Measurements from ENCODE around the gene OR10A5. TPM values are rescaled to one million over a fixed set of nuclear protein-coding genes. Genes with fewer than 3 reads are reported as not detected.
"Not testable (repeated sequence)": the region's sequence is repeated elsewhere in the genome, so short reads cannot be mapped to it uniquely, and the experiment has no call there.

The OR10A5 gene
- total RNA-seq, 1 experiment from 2014 or later = not detected

- DNase-seq (ENCODE audit: low read depth, low spot score) = no peak
- in situ Hi-C loops (cut with HindIII; ENCODE audit: low pct_unique_long_range_greater_than_20kb, low sequenced_read_pairs) = no loop called here
Measured at GRCh38 chr11:6862961-6863360, 17.5 kb downstream of the OR10A5 start, which contains the start of gene OR10A2. OR10A2 (plus strand) TSS chr11:6863057; CDS start chr11:6869755, 6,698 bp downstream.

- no peak for DNase-seq (ENCODE audit: low read depth, low spot score)
- in situ Hi-C loops (cut with HindIII; ENCODE audit: low pct_unique_long_range_greater_than_20kb, low sequenced_read_pairs) = no loop called here
Measured at GRCh38 chr11:6864438-6864837, 19.0 kb downstream of the OR10A5 start.

DNA sequence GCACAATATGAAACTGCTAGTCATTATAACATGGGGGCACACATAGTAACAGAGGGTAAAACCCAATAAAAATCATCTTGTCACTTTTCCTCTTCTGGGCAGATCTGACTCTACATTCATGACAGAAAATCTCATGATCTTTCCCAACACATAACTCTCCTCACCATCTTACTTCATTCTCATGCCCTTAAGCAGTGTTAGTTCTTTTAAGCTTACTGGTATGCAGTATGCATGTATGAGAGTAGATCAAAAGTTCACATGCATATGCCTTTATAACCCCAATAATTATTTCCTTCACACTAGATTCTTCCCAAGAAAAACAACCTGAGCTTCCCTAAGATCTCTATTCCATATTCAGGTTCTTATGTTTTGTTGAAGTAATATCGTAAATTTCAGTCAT, 25.8 kb downstream of the OR10A5 start:
- in situ Hi-C loops (cut with HindIII; ENCODE audit: low pct_unique_long_range_greater_than_20kb, low sequenced_read_pairs) = no loop called here
- DNase-seq (ENCODE audit: low read depth, low spot score) = no peak

DNA sequence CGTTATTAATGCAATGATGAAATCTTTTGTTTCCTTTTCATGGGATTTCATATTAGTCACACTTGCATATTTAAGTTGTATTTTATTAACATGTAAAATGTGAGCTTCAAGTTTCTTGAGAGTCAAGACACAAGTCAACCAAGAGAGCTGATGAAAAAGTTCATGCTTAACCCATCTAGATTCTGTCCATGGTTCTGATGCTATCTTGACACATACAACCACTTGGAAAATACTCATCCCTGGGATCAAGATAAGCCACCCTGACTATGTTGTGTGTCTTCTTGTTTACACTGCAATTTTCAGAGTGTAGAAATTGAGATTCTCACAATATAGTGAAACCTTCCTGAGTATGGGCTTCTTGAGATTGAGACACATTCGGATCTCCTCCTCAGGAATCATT, 30.3 kb downstream of the OR10A5 start:
- in situ Hi-C loops (cut with HindIII; ENCODE audit: low pct_unique_long_range_greater_than_20kb, low sequenced_read_pairs) = no loop called here
- no peak for DNase-seq (ENCODE audit: low read depth, low spot score)

GRCh38 chr11:6876325-6876724, 30.8 kb downstream of the OR10A5 start, which contains the start of gene OR10A4:
OR10A4 (plus strand) TSS chr11:6876625; CDS start chr11:6876648, 23 bp downstream.
- in situ Hi-C loops (cut with HindIII; ENCODE audit: low pct_unique_long_range_greater_than_20kb, low sequenced_read_pairs) = no loop called here
- no peak for DNase-seq (ENCODE audit: low read depth, low spot score)

DNA sequence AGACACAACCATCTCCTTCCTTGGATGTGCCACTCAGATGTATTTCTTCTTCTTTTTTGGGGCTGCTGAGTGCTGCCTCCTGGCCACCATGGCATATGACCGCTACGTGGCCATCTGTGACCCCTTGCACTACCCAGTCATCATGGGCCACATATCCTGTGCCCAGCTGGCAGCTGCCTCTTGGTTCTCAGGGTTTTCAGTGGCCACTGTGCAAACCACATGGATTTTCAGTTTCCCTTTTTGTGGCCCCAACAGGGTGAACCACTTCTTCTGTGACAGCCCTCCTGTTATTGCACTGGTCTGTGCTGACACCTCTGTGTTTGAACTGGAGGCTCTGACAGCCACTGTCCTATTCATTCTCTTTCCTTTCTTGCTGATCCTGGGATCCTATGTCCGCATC, 31.4 kb downstream of the OR10A5 start:
- in situ Hi-C loops (cut with HindIII; ENCODE audit: low pct_unique_long_range_greater_than_20kb, low sequenced_read_pairs) = no loop called here
- no peak for DNase-seq (ENCODE audit: low read depth, low spot score)

DNA sequence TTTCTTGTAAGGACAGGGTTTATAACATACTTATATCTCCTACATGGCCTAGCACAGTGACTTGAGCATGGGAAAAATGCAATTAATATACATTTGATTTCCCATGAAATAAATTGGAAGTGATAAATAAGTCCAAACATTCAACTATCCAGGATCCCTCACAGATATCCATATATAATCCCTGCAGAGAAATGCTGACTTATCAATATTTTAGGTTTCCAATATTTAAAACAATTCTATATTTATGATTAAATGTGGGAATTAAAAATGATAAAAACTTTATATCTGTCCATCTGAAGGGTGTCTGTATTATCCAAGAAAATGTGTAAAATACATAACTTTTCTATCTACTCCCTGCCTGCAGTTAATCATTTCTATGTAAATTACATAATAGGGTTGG, 37.3 kb downstream of the OR10A5 start:
- in situ Hi-C loops (cut with HindIII; ENCODE audit: low pct_unique_long_range_greater_than_20kb, low sequenced_read_pairs) = no loop called here
- DNase-seq (ENCODE audit: low read depth, low spot score) = no peak

DNA sequence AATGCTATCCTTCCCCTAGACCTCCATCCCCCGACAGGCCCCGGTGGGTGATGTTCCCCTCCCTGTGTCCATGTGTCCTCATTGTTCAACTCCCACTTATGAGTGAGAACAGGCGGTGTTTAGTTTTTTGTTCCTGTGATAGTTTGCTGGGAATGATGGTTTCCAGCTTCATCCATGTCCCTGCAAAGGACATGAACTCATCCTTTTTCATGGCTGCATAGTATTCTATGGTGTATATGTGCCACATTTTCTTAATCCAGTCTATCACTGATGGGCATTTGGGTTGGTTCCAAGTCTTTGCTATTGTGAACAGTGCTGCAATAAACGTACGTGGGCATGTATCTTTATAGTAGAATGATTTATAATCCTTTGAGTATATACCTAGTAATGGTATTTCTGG, 42.2 kb downstream of the OR10A5 start:
- DNase-seq (ENCODE audit: low read depth, low spot score); in situ Hi-C loops (cut with HindIII; ENCODE audit: low pct_unique_long_range_greater_than_20kb, low sequenced_read_pairs): not testable (repeated sequence)

- no peak for DNase-seq (ENCODE audit: low read depth, low spot score)
- in situ Hi-C loops (cut with HindIII; ENCODE audit: low pct_unique_long_range_greater_than_20kb, low sequenced_read_pairs) = no loop called here
Measured at GRCh38 chr11:6888830-6889229, 43.3 kb downstream of the OR10A5 start.

GRCh38 chr11:6889835-6890234, 44.4 kb downstream of the OR10A5 start:
- no peak for DNase-seq (ENCODE audit: low read depth, low spot score)
- in situ Hi-C loops (cut with HindIII; ENCODE audit: low pct_unique_long_range_greater_than_20kb, low sequenced_read_pairs) = no loop called here

DNA sequence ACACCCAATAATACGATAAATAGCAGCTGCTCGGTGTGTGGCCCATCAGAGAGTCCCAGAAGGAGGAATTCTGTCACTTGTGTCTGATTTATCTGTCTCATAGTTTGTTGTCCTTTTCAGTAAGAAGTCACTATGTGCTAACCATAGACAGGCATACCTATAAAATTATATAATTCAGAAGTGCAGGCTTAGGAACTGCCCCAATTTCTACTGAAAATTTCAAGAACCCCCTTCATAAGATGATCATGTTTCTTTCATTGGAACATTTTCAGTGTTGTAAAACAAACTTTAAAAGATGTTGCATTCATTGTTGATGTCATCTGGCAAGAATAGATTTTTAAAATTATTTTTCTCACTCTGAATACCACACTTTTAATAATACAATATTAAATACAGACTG, 46.9 kb downstream of the OR10A5 start, which contains the start of gene OR2D2:
Gene OR2D2 (minus strand): TSS at position 101 of the 400 bp plus-strand sequence. CDS start 0 bp downstream, at position 101.
- no peak for DNase-seq (ENCODE audit: low read depth, low spot score)
- in situ Hi-C loops (cut with HindIII; ENCODE audit: low pct_unique_long_range_greater_than_20kb, low sequenced_read_pairs) = no loop called here

DNA sequence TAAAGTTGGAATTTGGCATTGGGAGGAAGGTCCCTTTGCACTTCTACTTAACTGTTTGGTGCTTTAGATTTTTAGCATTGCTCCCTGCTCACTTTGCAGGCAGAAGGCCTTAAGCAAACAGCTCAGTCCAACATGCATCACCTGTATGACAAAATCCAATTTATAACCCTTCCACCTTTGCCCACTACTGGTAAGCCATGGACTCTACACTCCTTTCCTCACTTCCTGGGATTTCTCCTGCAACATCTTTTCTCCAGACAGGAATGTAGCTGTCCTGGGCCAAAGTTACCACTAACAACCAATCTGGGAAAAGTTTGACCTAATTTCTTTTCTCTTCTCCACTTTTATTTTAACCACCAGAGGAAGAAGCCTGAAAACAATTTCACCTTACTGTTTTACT, 48.6 kb downstream of the OR10A5 start:
- no peak for DNase-seq (ENCODE audit: low read depth, low spot score)
- in situ Hi-C loops (cut with HindIII; ENCODE audit: low pct_unique_long_range_greater_than_20kb, low sequenced_read_pairs) = no loop called here

DNA sequence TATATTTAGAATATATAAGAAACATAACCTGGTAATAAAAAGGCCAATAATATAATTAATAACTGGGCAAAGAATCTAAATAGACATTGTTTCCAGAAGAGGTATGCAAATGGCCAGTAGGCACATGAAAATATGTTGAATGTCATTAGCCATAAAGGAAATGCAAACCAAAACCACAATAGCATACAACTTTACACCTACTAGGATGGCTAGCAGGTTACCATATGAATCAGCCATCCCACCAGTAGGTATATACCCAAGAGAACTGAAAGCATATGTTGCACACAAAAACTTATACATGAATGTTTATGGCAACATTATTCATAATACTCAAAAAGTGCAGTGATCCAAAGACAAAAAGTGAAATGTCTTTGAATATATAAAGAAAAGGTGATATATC, 49.5 kb downstream of the OR10A5 start:
- no peak for DNase-seq (ENCODE audit: low read depth, low spot score)
- in situ Hi-C loops (cut with HindIII; ENCODE audit: low pct_unique_long_range_greater_than_20kb, low sequenced_read_pairs) = no loop called here

Other genes starting within 250 kb of the OR10A5 start
- 32.5 and 35.5 TPM in 2 replicates for gene RRP8, start 242.1 kb upstream of the OR10A5 start, total RNA-seq (2014; rRNA removed; shearing (Covaris generic))
- gene ILK, start 241.9 kb upstream of the OR10A5 start, total RNA-seq (2014; rRNA removed; shearing (Covaris generic)) = 106 and 111 TPM in 2 replicates
- gene TAF10, start 233.5 kb upstream of the OR10A5 start, total RNA-seq (2014; rRNA removed; shearing (Covaris generic)) = 122 and 129 TPM in 2 replicates
- gene TPP1, start 226.3 kb upstream of the OR10A5 start, total RNA-seq (2014; rRNA removed; shearing (Covaris generic)) = 84.3 and 91.7 TPM in 2 replicates
- gene DCHS1, start 189.9 kb upstream of the OR10A5 start, total RNA-seq (2014; rRNA removed; shearing (Covaris generic)) = 0.11 and 0.19 TPM in 2 replicates
- 58.3 and 62.6 TPM in 2 replicates for gene MRPL17, start 162.3 kb upstream of the OR10A5 start, total RNA-seq (2014; rRNA removed; shearing (Covaris generic))
- gene OR2AG2, start 73.7 kb upstream of the OR10A5 start, total RNA-seq (2014; rRNA removed; shearing (Covaris generic)) = 0.08 and 0.61 TPM in 2 replicates
- gene OR2AG1, start 62.7 kb upstream of the OR10A5 start, total RNA-seq (2014; rRNA removed; shearing (Covaris generic)) = not detected in 2 replicates
- 0.05 and 0.11 TPM in 2 replicates for gene OR6A2, start 46.0 kb upstream of the OR10A5 start, total RNA-seq (2014; rRNA removed; shearing (Covaris generic))
- gene OR10A2, start 17.4 kb downstream of the OR10A5 start, total RNA-seq (2014; rRNA removed; shearing (Covaris generic)) = not detected in 2 replicates
- not detected in 2 replicates for gene OR10A4, start 30.9 kb downstream of the OR10A5 start, total RNA-seq (2014; rRNA removed; shearing (Covaris generic))
- not detected in 2 replicates for gene OR2D2, start 46.8 kb downstream of the OR10A5 start, total RNA-seq (2014; rRNA removed; shearing (Covaris generic))
- gene OR2D3, start 75.3 kb downstream of the OR10A5 start, total RNA-seq (2014; rRNA removed; shearing (Covaris generic)) = not detected in 2 replicates
- gene ZNF215, start 80.7 kb downstream of the OR10A5 start, total RNA-seq (2014; rRNA removed; shearing (Covaris generic)) = 5.5 and 6.1 TPM in 2 replicates
- 1.2 and 2.9 TPM in 2 replicates for gene ZNF214, start 174.7 kb downstream of the OR10A5 start, total RNA-seq (2014; rRNA removed; shearing (Covaris generic))
- gene NLRP14, start 174.8 kb downstream of the OR10A5 start, total RNA-seq (2014; rRNA removed; shearing (Covaris generic)) = 0.08 TPM in 2 replicates
- gene RBMXL2, start 243.3 kb downstream of the OR10A5 start, total RNA-seq (2014; rRNA removed; shearing (Covaris generic)) = not detected in 2 replicates